Fibroblast of villous mesenchyme (primary cell): Measurements from ENCODE around the gene CMKLR1. TPM values are rescaled to one million over a fixed set of nuclear protein-coding genes. Genes with fewer than 3 reads are reported as not detected.

Experiments used
- DNase-seq: peaks from one replicate; pipeline ENCODE4 v3.0.0-alpha.2; 2010; ENCODE audit warnings: low read depth
- H3K4me3 ChIP-seq: 2 replicates; pipeline ENCODE4 v1.5.1; 2011; ENCODE audit warnings: low read depth, mild to moderate bottlenecking, low read length
- CTCF ChIP-seq: IDR thresholded peaks from 2 replicates; pipeline ENCODE4 v1.5.1; 2012; ENCODE audit warnings: low read depth, mild to moderate bottlenecking, low read length; ENCODE audit not compliant: insufficient read depth
- total RNA-seq: library from RNA; depleted of rRNA; stranded (reverse); fragments of >200 nt; gene quantifications from 2 replicates; pipeline ENCODE4 v1.2.3, GENCODE V29; 2012

Gene CMKLR1
- total RNA-seq, 1 donor, result 1.7 TPM

- H3K4me3 ChIP-seq, result no peak overlapping the region
- TF ChIP-seq CTCF, result no peak
- DNase-seq, result no peak
Measured at GRCh38 chr12:108322998-108323397, 16.1 kb downstream of the CMKLR1 start.

GRCh38 chr12:108321688-108322087 is 17.4 kb downstream of the CMKLR1 start:
- no peak overlapping the region for H3K4me3 ChIP-seq
- no peak for TF ChIP-seq CTCF
- DNase-seq, result no peak

- no peak overlapping the region for H3K4me3 ChIP-seq
- no peak for TF ChIP-seq CTCF
- DNase-seq, result no peak
Measured at GRCh38 chr12:108320507-108321293, 18.4 kb downstream of the CMKLR1 start.

GRCh38 chr12:108319277-108320234 is 19.6 kb downstream of the CMKLR1 start:
- no peak for TF ChIP-seq CTCF
- no peak overlapping the region for H3K4me3 ChIP-seq
- DNase-seq, result no peak

- no peak for DNase-seq
- H3K4me3 ChIP-seq, result no peak overlapping the region
- TF ChIP-seq CTCF, result no peak
Measured at GRCh38 chr12:108318472-108319275, 20.4 kb downstream of the CMKLR1 start.

- no peak overlapping the region for H3K4me3 ChIP-seq
- TF ChIP-seq CTCF, result no peak
- no peak for DNase-seq
Measured at GRCh38 chr12:108317308-108318234, 21.5 kb downstream of the CMKLR1 start.
